ENCODE measurements around the gene EIF4E2. TPM values are rescaled to one million over a fixed set of nuclear protein-coding genes. Genes with fewer than 3 reads are reported as not detected.

Gene EIF4E2
- total and polyA plus RNA-seq, 4 donors, result 43.7 to 77.7 (median 65.9) TPM

DNA sequence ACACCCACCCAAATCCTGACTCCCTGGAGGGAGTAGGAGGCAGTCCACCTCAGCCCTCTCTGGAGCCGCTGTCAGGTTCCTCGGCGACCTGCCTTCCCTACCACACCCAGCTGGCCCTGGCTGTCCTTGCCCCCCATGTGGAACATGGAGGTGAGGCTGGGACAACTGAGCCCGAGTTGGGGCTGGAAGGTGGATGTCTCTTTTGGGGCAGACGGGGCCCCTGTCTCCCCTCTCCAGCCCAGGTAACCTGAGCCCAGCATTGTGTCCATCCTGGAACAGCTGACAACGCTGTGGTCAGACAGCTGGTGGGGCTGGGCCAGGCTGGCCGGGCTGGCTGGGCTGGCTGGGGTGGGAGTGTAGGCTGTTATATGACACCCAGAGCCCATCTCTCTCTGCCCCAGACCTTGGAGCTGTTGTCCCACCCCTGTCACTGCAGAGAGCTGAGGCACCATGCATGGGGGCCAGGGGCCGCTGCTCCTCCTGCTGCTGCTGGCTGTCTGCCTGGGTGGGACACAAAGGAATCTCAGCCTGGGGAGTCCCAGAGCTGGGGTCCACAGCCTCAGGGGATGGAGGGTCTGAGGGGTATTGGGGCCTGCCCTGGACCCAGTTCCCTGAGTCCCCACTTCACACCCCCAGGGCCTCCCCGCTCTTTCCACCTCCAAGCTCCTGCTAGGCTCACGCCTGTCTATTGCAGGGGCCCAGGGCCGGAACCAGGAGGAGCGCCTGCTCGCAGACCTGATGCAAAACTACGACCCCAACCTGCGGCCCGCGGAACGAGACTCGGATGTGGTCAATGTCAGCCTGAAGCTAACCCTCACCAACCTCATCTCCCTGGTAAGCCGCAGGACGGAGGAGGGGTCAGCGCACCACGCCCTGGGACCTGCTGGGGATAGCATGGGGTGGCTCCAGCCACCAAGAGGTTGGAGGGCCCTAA, 10.9 kb upstream of the EIF4E2 start, which contains the start of gene CHRNG:
Gene CHRNG, plus strand, starts transcription at position 395 of the 934 bp plus-strand sequence. Its CDS starts 56 bp downstream, at position 451.
- peak in 1 of 3 donors; percentile 25 for DNase-seq
- 53 to 63% methylated on average over 23 of the region's 23 CpGs for WGBS, 2 donors
- Histone ChIP-seq H3K27ac (ENCODE audit: low read depth in 1 of 2, low read length in 1 of 2) (no peak within 1 kb of the TSS), H3K9ac (ENCODE audit: insufficient read depth in 1 of 2, low read length in 2 of 2) (no peak within 1 kb of the TSS), H3K36me3 (ENCODE audit: control insufficient read depth in 4 of 4, insufficient read depth in 4 of 4, low read length in 4 of 4) (no peaks in the 10 kb centered on the region), H3K4me1 (ENCODE audit: control insufficient read depth in 5 of 5, insufficient read depth in 5 of 5, low read length in 5 of 5) (peaks cover 0 to 6% (median 0%) of the 10 kb centered on the region in 5 donors), H3K27me3 (ENCODE audit: control insufficient read depth in 3 of 3, insufficient read depth in 3 of 3, low read length in 2 of 3) (peaks cover 0 to 4% (median 0%) of the 10 kb centered on the region in 3 donors), H3K9me3 (ENCODE audit: control insufficient read depth in 4 of 4, insufficient read depth in 3 of 4, low read length in 3 of 4) (peaks cover 0 to 6% (median 3%) of the 10 kb centered on the region in 4 donors), H3K4me3 (no peak within 1 kb of the TSS)
- ATAC-seq (ENCODE audit: insufficient read depth, low FRiP score), result no peak
- TF ChIP-seq, protein P1, sequence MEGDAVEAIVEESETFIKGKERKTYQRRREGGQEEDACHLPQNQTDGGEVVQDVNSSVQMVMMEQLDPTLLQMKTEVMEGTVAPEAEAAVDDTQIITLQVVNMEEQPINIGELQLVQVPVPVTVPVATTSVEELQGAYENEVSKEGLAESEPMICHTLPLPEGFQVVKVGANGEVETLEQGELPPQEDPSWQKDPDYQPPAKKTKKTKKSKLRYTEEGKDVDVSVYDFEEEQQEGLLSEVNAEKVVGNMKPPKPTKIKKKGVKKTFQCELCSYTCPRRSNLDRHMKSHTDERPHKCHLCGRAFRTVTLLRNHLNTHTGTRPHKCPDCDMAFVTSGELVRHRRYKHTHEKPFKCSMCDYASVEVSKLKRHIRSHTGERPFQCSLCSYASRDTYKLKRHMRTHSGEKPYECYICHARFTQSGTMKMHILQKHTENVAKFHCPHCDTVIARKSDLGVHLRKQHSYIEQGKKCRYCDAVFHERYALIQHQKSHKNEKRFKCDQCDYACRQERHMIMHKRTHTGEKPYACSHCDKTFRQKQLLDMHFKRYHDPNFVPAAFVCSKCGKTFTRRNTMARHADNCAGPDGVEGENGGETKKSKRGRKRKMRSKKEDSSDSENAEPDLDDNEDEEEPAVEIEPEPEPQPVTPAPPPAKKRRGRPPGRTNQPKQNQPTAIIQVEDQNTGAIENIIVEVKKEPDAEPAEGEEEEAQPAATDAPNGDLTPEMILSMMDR (IDR thresholded peaks at IDR 0.05; ENCODE audit: control extremely low read depth, extremely low read depth), result no peak

DNA sequence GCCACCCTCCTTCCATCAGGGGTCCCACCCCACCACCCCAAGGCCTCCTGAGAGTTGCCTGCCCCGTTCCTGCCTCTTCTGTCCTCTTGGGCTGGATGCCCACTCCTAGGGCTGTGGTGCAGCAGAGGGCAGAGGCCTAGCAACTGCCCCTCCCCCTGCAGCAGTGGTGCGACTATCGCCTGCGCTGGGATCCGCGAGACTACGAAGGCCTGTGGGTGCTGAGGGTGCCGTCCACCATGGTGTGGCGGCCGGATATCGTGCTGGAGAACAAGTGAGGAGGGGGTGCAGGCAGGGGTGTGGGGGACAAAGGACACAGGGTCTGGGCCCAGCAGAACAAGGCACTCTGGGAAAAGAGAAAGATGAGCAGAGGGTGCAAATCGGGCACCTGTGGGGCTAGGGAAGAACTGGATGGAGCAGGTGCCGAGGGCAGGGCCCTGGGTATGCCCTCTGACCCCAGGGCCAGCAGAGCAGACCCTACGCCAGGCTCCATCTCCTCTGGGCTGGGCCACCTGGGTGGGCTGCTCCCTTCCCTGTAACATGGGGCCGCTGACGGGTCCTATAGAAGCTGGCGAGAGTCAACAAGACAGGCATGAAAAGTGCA, 9.9 kb upstream of the EIF4E2 start:
- H3K4me3 ChIP-seq, result no peak overlapping the region
- H3K36me3 ChIP-seq (ENCODE audit: control insufficient read depth in 4 of 4, insufficient read depth in 4 of 4, low read length in 4 of 4), result no peaks in the 10 kb centered on the region
- ATAC-seq (ENCODE audit: insufficient read depth, low FRiP score) (no peak), DNase-seq (no peak)
- peaks cover 0 to 4% (median 0%) of the 10 kb centered on the region in 3 donors for H3K27me3 ChIP-seq (ENCODE audit: control insufficient read depth in 3 of 3, insufficient read depth in 3 of 3, low read length in 2 of 3)
- peaks cover 0 to 6% (median 0%) of the 10 kb centered on the region in 5 donors for H3K4me1 ChIP-seq (ENCODE audit: control insufficient read depth in 5 of 5, insufficient read depth in 5 of 5, low read length in 5 of 5)
- 82 to 83% methylated on average over 17 of the region's 17 CpGs for WGBS, 2 donors
- H3K9ac ChIP-seq (ENCODE audit: insufficient read depth in 1 of 2, low read length in 2 of 2), result no peak overlapping the region
- TF ChIP-seq, protein P1 (IDR thresholded peaks at IDR 0.05; ENCODE audit: control extremely low read depth, extremely low read depth), result no peak
- peaks cover 0 to 6% (median 3%) of the 10 kb centered on the region in 4 donors for H3K9me3 ChIP-seq (ENCODE audit: control insufficient read depth in 4 of 4, insufficient read depth in 3 of 4, low read length in 3 of 4)
- H3K27ac ChIP-seq (ENCODE audit: low read depth in 1 of 2, low read length in 1 of 2), result no peak overlapping the region

DNA sequence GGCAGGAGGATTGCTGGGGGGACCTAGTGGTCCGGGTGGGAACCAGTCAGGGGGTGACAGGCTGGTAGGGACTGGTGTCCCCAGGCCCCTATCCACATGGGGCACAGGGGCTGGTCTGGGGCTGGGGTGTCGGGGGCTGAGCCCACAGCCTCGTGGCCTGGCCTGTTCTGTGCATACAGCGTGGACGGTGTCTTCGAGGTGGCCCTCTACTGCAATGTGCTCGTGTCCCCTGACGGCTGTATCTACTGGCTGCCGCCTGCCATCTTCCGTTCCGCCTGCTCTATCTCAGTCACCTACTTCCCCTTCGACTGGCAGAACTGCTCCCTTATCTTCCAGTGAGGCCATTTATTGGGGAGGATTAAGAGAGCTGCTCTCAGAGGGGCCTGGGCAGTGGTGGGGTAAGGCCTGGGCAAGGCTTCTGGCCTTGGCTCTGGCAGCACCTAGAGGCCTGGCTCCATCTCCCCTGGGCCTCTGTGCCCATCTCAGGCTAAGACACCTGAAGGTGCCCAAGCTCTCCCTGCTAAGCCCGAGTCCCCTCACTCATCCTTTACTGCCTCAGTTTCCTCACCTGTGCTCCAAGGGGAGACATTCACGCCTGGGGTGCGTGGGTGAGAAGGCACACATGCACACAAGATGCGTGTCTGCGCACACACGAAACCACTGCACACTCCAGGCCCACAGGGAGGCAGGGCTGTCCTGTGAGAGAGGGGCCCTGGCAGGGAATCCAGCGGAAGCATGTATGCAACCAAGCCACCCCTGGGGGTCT, 9.1 kb upstream of the EIF4E2 start:
- Histone ChIP-seq H3K36me3 (ENCODE audit: control insufficient read depth in 4 of 4, insufficient read depth in 4 of 4, low read length in 4 of 4) (peaks cover 0 to 2% (median 0%) of the 10 kb centered on the region in 4 donors), H3K27me3 (ENCODE audit: control insufficient read depth in 3 of 3, insufficient read depth in 3 of 3, low read length in 2 of 3) (peaks cover 0 to 4% (median 0%) of the 10 kb centered on the region in 3 donors), H3K4me1 (ENCODE audit: control insufficient read depth in 5 of 5, insufficient read depth in 5 of 5, low read length in 5 of 5) (peaks cover 0 to 6% (median 0%) of the 10 kb centered on the region in 5 donors), H3K4me3 (no peak overlapping the region), H3K9ac (ENCODE audit: insufficient read depth in 1 of 2, low read length in 2 of 2) (no peak overlapping the region), H3K27ac (ENCODE audit: low read depth in 1 of 2, low read length in 1 of 2) (no peak overlapping the region), H3K9me3 (ENCODE audit: control insufficient read depth in 4 of 4, insufficient read depth in 3 of 4, low read length in 3 of 4) (peaks cover 0 to 2% (median under 1%) of the 10 kb centered on the region in 4 donors)
- WGBS, 2 donors, result 59% methylated on average over 19 of the region's 19 CpGs
- TF ChIP-seq, protein P1 (IDR thresholded peaks at IDR 0.05; ENCODE audit: control extremely low read depth, extremely low read depth), result no peak
- ATAC-seq (ENCODE audit: insufficient read depth, low FRiP score) (no peak), DNase-seq (no peak)
